Keratinocyte (primary cell): ENCODE data around the gene NECTIN3. TPM values are rescaled to one million over a fixed set of nuclear protein-coding genes. Genes with fewer than 3 reads are reported as not detected.

Experiments
- DNase-seq: peaks from one replicate; pipeline ENCODE4 v3.0.0-alpha.2; 2011; ENCODE audit warnings: low read depth, missing footprints, low spot score
- FAIRE-seq: peaks from 2 replicates; lab custom pipeline; 2011; peaks lifted over from hg19 to GRCh38; lab: Jason Lieb, UNC
- H2AFZ ChIP-seq: 2 replicates; pipeline ENCODE4 v1.6.0; 2012; ENCODE audit warnings: low read length, control low read depth, inconsistent platforms; ENCODE audit not compliant: control insufficient read depth
- H3K27ac ChIP-seq: 2 replicates; pipeline ENCODE4 v1.5.1; 2011; ENCODE audit warnings: low read length; ENCODE audit not compliant: control insufficient read depth, insufficient read depth
- H3K27me3 ChIP-seq: 3 replicates; pipeline ENCODE4 v1.6.0; 2011; ENCODE audit warnings: low read length; ENCODE audit not compliant: control insufficient read depth, insufficient read depth; ENCODE audit errors: extremely low read depth
- H3K36me3 ChIP-seq, 2 experiments: 2 replicates in 1 of 2; 3 replicates in 1 of 2; pipeline ENCODE4 v1.5.1; 2011; ENCODE audit warnings: low read length in 2 of 2, mild to moderate bottlenecking in 1 of 2; ENCODE audit not compliant: control insufficient read depth in 2 of 2, insufficient read depth in 2 of 2; ENCODE audit errors: extremely low read depth in 1 of 2
- H3K4me1 ChIP-seq: 3 replicates; pipeline ENCODE4 v1.5.1; 2011; ENCODE audit warnings: low read length; ENCODE audit not compliant: control insufficient read depth, insufficient read depth; ENCODE audit errors: extremely low read depth
- H3K4me2 ChIP-seq: 3 replicates; pipeline ENCODE4 v1.6.0; 2011; ENCODE audit warnings: low read depth, low read length; ENCODE audit not compliant: control insufficient read depth, insufficient read depth; ENCODE audit errors: extremely low read depth
- H3K4me3 ChIP-seq, 3 experiments: fragments of 200-600 bp in 1 of 3; sonication (generic) in 1 of 3; 2 replicates in 2 of 3; 3 replicates in 1 of 3; pipeline ENCODE4 v1.5.1; 2011 to 2016; ENCODE audit warnings: low read length in 3 of 3, mild to moderate bottlenecking in 3 of 3, control low read depth in 2 of 3, inconsistent platforms in 1 of 3, low read depth in 1 of 3, mixed read lengths in 1 of 3, mixed run types in 1 of 3, moderate library complexity in 1 of 3; ENCODE audit not compliant: control insufficient read depth in 2 of 3, insufficient read depth in 2 of 3; ENCODE audit errors: extremely low read depth in 1 of 3
- H3K79me2 ChIP-seq: 2 replicates; pipeline ENCODE4 v1.6.0; 2012; ENCODE audit warnings: low read length; ENCODE audit not compliant: control insufficient read depth, insufficient read depth
- H3K9ac ChIP-seq: 3 replicates; pipeline ENCODE4 v1.6.0; 2011; ENCODE audit warnings: low read length; ENCODE audit not compliant: control insufficient read depth, insufficient read depth; ENCODE audit errors: extremely low read depth
- H3K9me1 ChIP-seq: 3 replicates; pipeline ENCODE4 v1.6.0; 2011; ENCODE audit warnings: low read length; ENCODE audit not compliant: control insufficient read depth, insufficient read depth; ENCODE audit errors: extremely low read depth
- H3K9me3 ChIP-seq: 2 replicates; pipeline ENCODE4 v1.5.1; 2012; ENCODE audit warnings: low read depth, low read length; ENCODE audit not compliant: control insufficient read depth
- H4K20me1 ChIP-seq: 3 replicates; pipeline ENCODE4 v1.6.0; 2011; ENCODE audit warnings: low read length; ENCODE audit not compliant: control insufficient read depth, insufficient read depth; ENCODE audit errors: extremely low read depth
- CTCF ChIP-seq, 3 experiments: IDR thresholded peaks in 1 of 3; conservative IDR thresholded peaks in 1 of 3; optimal IDR thresholded peaks in 1 of 3; 2 replicates in 2 of 3; 3 replicates in 1 of 3; pipeline versions ENCODE3 to v1.5.1; 2011; ENCODE audit warnings: low read length in 3 of 3, mild to moderate bottlenecking in 3 of 3, moderate library complexity in 2 of 3, control low read depth in 1 of 3, inconsistent platforms in 1 of 3; ENCODE audit not compliant: insufficient read depth in 2 of 3; ENCODE audit errors: extremely low read depth in 1 of 3
- EZH2 ChIP-seq: IDR thresholded peaks from one replicate; pipeline ENCODE4 v1.6.1; 2012; ENCODE audit warnings: inconsistent platforms, mild to moderate bottlenecking, low read length, moderate library complexity
- dilution Hi-C: fragments of 300-500 bp; cut with MboI; formaldehyde crosslinking; loops from one replicate; pipeline ENCODE4 v1.7.0; 2020; ENCODE audit warnings: low sequenced_read_pairs; ENCODE audit not compliant: extremely low pct_ligation_motif_present
- polyA plus RNA-seq, 5 experiments: library from polyadenylated mRNA; depleted of rRNA in 3 of 5; stranded (reverse) in 3 of 5; stranded (forward) in 1 of 5; unstranded in 1 of 5; fragments of >200 nt; gene quantifications; 1 replicate in 1 of 5; 2 replicates in 3 of 5; 3 replicates in 1 of 5; pipeline versions ENCODE4 v1.2.1 to v1.2.3, GENCODE V29; 2011 to 2012; ENCODE audit warnings: missing spikeins in 2 of 5, low read depth in 1 of 5, low replicate concordance in 1 of 5

NECTIN3 gene
- polyA plus RNA-seq, 1 donor (not counting 4 experiments of a cell fraction or from before 2014, with no cell fraction given): 2.1 TPM

GRCh38 chr3:111210003-111210711 lies 138.5 kb downstream of the NECTIN3 start:
- FAIRE-seq: no peak

GRCh38 chr3:111210866-111211564 lies 139.4 kb downstream of the NECTIN3 start:
- Histone ChIP-seq H3K9ac (no peak overlapping the region), H3K9me1 (no peaks in the 10 kb centered on the region), H3K79me2 (no peaks in the 10 kb centered on the region), H2AFZ (no peak overlapping the region), H4K20me1 (no peaks in the 10 kb centered on the region), H3K27ac (no peak overlapping the region), H3K4me3 (no peak overlapping the region), H3K27me3 (no peaks in the 10 kb centered on the region), H3K9me3 (no peaks in the 10 kb centered on the region), H3K4me2 (no peak overlapping the region), H3K4me1 (no peaks in the 10 kb centered on the region), H3K36me3 (no peaks in the 10 kb centered on the region)
- FAIRE-seq (no peak), DNase-seq (no peak)
- no peak for TF ChIP-seq CTCF (optimal IDR thresholded peaks at IDR 0.05 in 1 of 3, IDR thresholded peaks at IDR 0.05 in 1 of 3, conservative IDR thresholded peaks at IDR 0.05 in 1 of 3; ENCODE audit: extremely low read depth in 1 of 3, insufficient read depth in 2 of 3, low read length in 3 of 3)
- no peak for TF ChIP-seq EZH2
- dilution Hi-C loops: no loop called here

More at GRCh38 chr3:111210003-111210711, 138.5 kb downstream of the NECTIN3 start:
- dilution Hi-C loops: no loop called here
- Histone ChIP-seq H3K4me3 (no peak overlapping the region), H3K9ac (no peak overlapping the region), H3K36me3 (no peaks in the 10 kb centered on the region), H2AFZ (no peak overlapping the region), H3K4me1 (no peaks in the 10 kb centered on the region), H3K79me2 (no peaks in the 10 kb centered on the region), H3K27me3 (no peaks in the 10 kb centered on the region), H3K4me2 (no peak overlapping the region), H3K9me1 (no peaks in the 10 kb centered on the region), H3K27ac (no peak overlapping the region), H3K9me3 (no peaks in the 10 kb centered on the region), H4K20me1 (no peaks in the 10 kb centered on the region)
- TF ChIP-seq CTCF (optimal IDR thresholded peaks at IDR 0.05 in 1 of 3, IDR thresholded peaks at IDR 0.05 in 1 of 3, conservative IDR thresholded peaks at IDR 0.05 in 1 of 3; ENCODE audit: extremely low read depth in 1 of 3, insufficient read depth in 2 of 3, low read length in 3 of 3) (no peak), EZH2 (no peak)
- no peak for DNase-seq
